IMR-90 (cell line): Measurements from ENCODE around the gene TPX2. TPM values are rescaled to one million over a fixed set of nuclear protein-coding genes. Genes with fewer than 3 reads are reported as not detected.

ENCODE experiments used
- ATAC-seq: fragments of 200-7000 bp; cut with Tn5 transposase; 2 replicates; pipeline ENCODE4 v1.9.1; 2020; ENCODE audit warnings: low read depth, mild to moderate bottlenecking, moderate library complexity
- BruUV-seq: library from RNA; stranded (reverse); fragments of 400-500 nt; replicated peaks from 2 replicates; lab custom pipeline; 2021; lab: Mats Ljungman, UMichigan
- CTCF ChIA-PET: fragments of 300-600 bp; formaldehyde crosslinking; extraction: SDS; loops from one replicate; lab custom pipeline; 2021; ENCODE audit warnings: antibody characterized with exemption; lab: Yijun Ruan, JAX
- POLR2A ChIA-PET: fragments of 300-600 bp; sonication (Branson Sonifier 250); formaldehyde crosslinking; loops from one replicate; lab custom pipeline; 2022; ENCODE audit warnings: antibody characterized with exemption; ENCODE audit not compliant: unreplicated experiment; lab: Charles Lee
- DNase-seq: peaks from one replicate; pipeline ENCODE4 v3.0.0; 2013
- H2AFZ ChIP-seq: replicated peaks from 2 replicates; pipeline ENCODE3; 2013; ENCODE audit warnings: low read length, mild to moderate bottlenecking; ENCODE audit not compliant: poor library complexity
- H2AK5ac ChIP-seq: 2 replicates; pipeline ENCODE4 v1.6.1; 2013; ENCODE audit warnings: low read depth, low read length, inconsistent platforms
- H2AK9ac ChIP-seq: replicated peaks from 2 replicates; pipeline ENCODE3; 2013; ENCODE audit warnings: mild to moderate bottlenecking, low read depth, low read length, moderate library complexity; ENCODE audit not compliant: poor library complexity
- H2BK120ac ChIP-seq: 2 replicates; pipeline ENCODE4 v1.6.1; 2013; ENCODE audit warnings: low read depth, low read length, inconsistent platforms
- H2BK15ac ChIP-seq: 3 replicates; pipeline ENCODE4 v1.6.1; 2013; ENCODE audit warnings: low read depth, low read length, inconsistent platforms
- H2BK20ac ChIP-seq: 2 replicates; pipeline ENCODE4 v1.6.1; 2013; ENCODE audit warnings: low read depth, mild to moderate bottlenecking, inconsistent platforms, low read length, moderate library complexity
- H2BK5ac ChIP-seq: 2 replicates; pipeline ENCODE4 v1.6.1; 2013; ENCODE audit warnings: mild to moderate bottlenecking, low read depth, low read length, inconsistent platforms; ENCODE audit not compliant: poor library complexity, severe bottlenecking
- H3K14ac ChIP-seq: replicated peaks from 2 replicates; pipeline ENCODE4 v1.6.1; 2013; ENCODE audit warnings: low read depth, low read length, inconsistent platforms
- H3K18ac ChIP-seq: 2 replicates; pipeline ENCODE4 v1.6.1; 2013; ENCODE audit warnings: low read depth, low read length, control low read depth
- H3K23ac ChIP-seq: 2 replicates; pipeline ENCODE4 v1.6.1; 2013; ENCODE audit warnings: low read depth, low read length, inconsistent platforms
- H3K27ac ChIP-seq: 2 replicates; pipeline ENCODE4 v1.5.1; 2013; ENCODE audit warnings: mild to moderate bottlenecking, control low read depth, low read length; ENCODE audit not compliant: insufficient read depth
- H3K27me3 ChIP-seq: 2 replicates; pipeline ENCODE4 v1.6.1; 2013; ENCODE audit warnings: low read length; ENCODE audit not compliant: control insufficient read depth, insufficient read depth
- H3K36me3 ChIP-seq: 2 replicates; pipeline ENCODE4 v1.6.1; 2013; ENCODE audit warnings: low read length, mixed read lengths; ENCODE audit not compliant: control insufficient read depth, insufficient read depth
- H3K4ac ChIP-seq: 2 replicates; pipeline ENCODE4 v1.6.1; 2013; ENCODE audit warnings: low read depth, low read length, inconsistent platforms
- H3K4me1 ChIP-seq: 2 replicates; pipeline ENCODE4 v1.6.1; 2013; ENCODE audit warnings: low read length, mixed read lengths; ENCODE audit not compliant: control insufficient read depth, insufficient read depth
- H3K4me2 ChIP-seq: 2 replicates; pipeline ENCODE4 v1.6.1; 2013; ENCODE audit warnings: low read depth, mild to moderate bottlenecking, control low read depth, low read length, moderate library complexity
- H3K4me3 ChIP-seq: 2 replicates; pipeline ENCODE4 v1.5.1; 2013; ENCODE audit warnings: low read depth, mild to moderate bottlenecking, control low read depth, low read length, moderate library complexity; ENCODE audit not compliant: insufficient read depth
- H3K56ac ChIP-seq: 2 replicates; pipeline ENCODE4 v1.6.1; 2013; ENCODE audit warnings: low read length, inconsistent platforms; ENCODE audit not compliant: insufficient read depth; ENCODE audit errors: extremely low read depth
- H3K79me1 ChIP-seq, 2 experiments: 2 replicates each; pipeline ENCODE4 v1.6.1; 2013; ENCODE audit warnings: low read length in 2 of 2, inconsistent platforms in 1 of 2, low read depth in 1 of 2
- H3K9ac ChIP-seq: 2 replicates; pipeline ENCODE4 v1.6.1; 2013; ENCODE audit warnings: low read depth, low read length, control low read depth
- H3K9me1 ChIP-seq: 2 replicates; pipeline ENCODE4 v1.6.1; 2013; ENCODE audit warnings: low read length, inconsistent platforms; ENCODE audit not compliant: insufficient read depth
- H3K9me3 ChIP-seq: 2 replicates; pipeline ENCODE4 v1.6.1; 2013; ENCODE audit warnings: low read length; ENCODE audit not compliant: control insufficient read depth, insufficient read depth
- H4K20me1 ChIP-seq: 2 replicates; pipeline ENCODE4 v1.6.1; 2013; ENCODE audit warnings: low read length, inconsistent platforms; ENCODE audit not compliant: insufficient read depth
- H4K5ac ChIP-seq: 2 replicates; pipeline ENCODE4 v1.6.1; 2013; ENCODE audit warnings: mild to moderate bottlenecking, low read depth, low read length, control low read depth
- H4K8ac ChIP-seq, 2 experiments: 2 replicates each; pipeline ENCODE4 v1.6.1; 2013; ENCODE audit warnings: low read depth in 2 of 2, low read length in 2 of 2, control low read depth in 1 of 2, inconsistent platforms in 1 of 2
- H4K91ac ChIP-seq: 2 replicates; pipeline ENCODE4 v1.6.1; 2013; ENCODE audit warnings: low read depth, low read length, inconsistent platforms; ENCODE audit not compliant: insufficient read depth
- BHLHE40 ChIP-seq: fragments of 150-350 bp; IDR thresholded peaks from 2 replicates; pipeline ENCODE4 v1.6.1; 2016; ENCODE audit warnings: mild to moderate bottlenecking, low read depth, low read length
- CHD1 ChIP-seq: IDR thresholded peaks from 2 replicates; pipeline ENCODE4 v1.6.1; 2012; ENCODE audit warnings: low read depth, low read length, improper control_type of control experiment
- FOS ChIP-seq: fragments of 150-350 bp; IDR thresholded peaks from 2 replicates; pipeline ENCODE4 v1.6.1; 2016; ENCODE audit warnings: low read depth, low read length
- MAZ ChIP-seq: IDR thresholded peaks from 2 replicates; pipeline ENCODE4 v1.6.1; 2012; ENCODE audit warnings: low read depth, mild to moderate bottlenecking, low read length, improper control_type of control experiment, moderate library complexity, borderline replicate concordance
- MXI1 ChIP-seq: IDR thresholded peaks from 2 replicates; pipeline ENCODE4 v1.6.1; 2012; ENCODE audit warnings: low read depth, mild to moderate bottlenecking, low read length, moderate library complexity, borderline replicate concordance
- POLR2A ChIP-seq: IDR thresholded peaks from 2 replicates; pipeline ENCODE4 v1.6.1; 2012; ENCODE audit warnings: mild to moderate bottlenecking, low read depth, low read length
- RAD21 ChIP-seq: IDR thresholded peaks from 2 replicates; pipeline ENCODE4 v1.6.1; 2012; ENCODE audit warnings: low read length, improper control_type of control experiment
- RCOR1 ChIP-seq: IDR thresholded peaks from 2 replicates; pipeline ENCODE4 v1.6.1; 2012; ENCODE audit warnings: mild to moderate bottlenecking, low read length, improper control_type of control experiment; ENCODE audit not compliant: insufficient replicate concordance
- SMC3 ChIP-seq: fragments of 150-350 bp; IDR thresholded peaks from 2 replicates; pipeline ENCODE4 v1.6.1; 2016; ENCODE audit warnings: low read depth, mild to moderate bottlenecking, antibody characterized with exemption, low read length, moderate library complexity
- USF2 ChIP-seq: fragments of 150-350 bp; IDR thresholded peaks from 2 replicates; pipeline ENCODE4 v1.6.1; 2017; ENCODE audit warnings: mild to moderate bottlenecking, antibody characterized with exemption, low read length, low read depth
- WGBS, 2 experiments: methylation state at CpG; one replicate each; pipeline versions ENCODE4 v1.1.5 to v1.1.7; 2013; ENCODE audit warnings: missing lambda C conversion rate in 2 of 2; ENCODE audit not compliant: insufficient read length in 1 of 2; ENCODE audit errors: extremely low coverage in 2 of 2; 5-methylcytosine and 5-hydroxymethylcytosine counted together
- dilution Hi-C: fragments of 300-500 bp; cut with HindIII; formaldehyde crosslinking; loops from one replicate; pipeline ENCODE4 v1.14.3; 2018; ENCODE audit warnings: low sequenced_read_pairs; ENCODE audit not compliant: unreplicated experiment
- in situ Hi-C: fragments of 300-500 bp; cut with MboI; formaldehyde crosslinking; loops from 3 replicates; pipeline ENCODE4 v1.14.3; 2019; ENCODE audit warnings: low sequenced_read_pairs, inconsistent platforms, mixed read lengths
- intact Hi-C: fragments of 100-400 bp; cut with micrococcal nuclease; formaldehyde crosslinking; loops from 2 replicates; pipeline ENCODE4 v1.10.0; 2022
- polyA plus RNA-seq, 3 experiments: library from polyadenylated mRNA; depleted of rRNA; stranded (reverse); fragments of >200 nt; gene quantifications; 2 replicates each; pipeline ENCODE4 v1.2.3, GENCODE V29; 2012; ENCODE audit warnings: low replicate concordance in 1 of 3
- total RNA-seq: library from RNA; depleted of rRNA; stranded (reverse); fragments of >200 nt; gene quantifications from 2 replicates; pipeline ENCODE4 v1.2.3, GENCODE V29; 2012

TPX2 gene
- total and polyA plus RNA-seq, 2 of the 4 experiments (the other 2 are of a cell fraction): 28.5 to 72.2 TPM

GRCh38 chr20:31699801-31700728 lies 39.0 kb upstream of the TPX2 start (continued):
- TF ChIP-seq USF2 (no peak), MXI1 (no peak)

- Histone ChIP-seq H3K9ac (no peak overlapping the region), H2AFZ (no peak overlapping the region), H3K18ac (no peak overlapping the region), H3K79me1 (peaks cover 16 to 64% of the 10 kb centered on the region in 2 experiments), H3K23ac (peak overlapping the region; percentile 96; the same call in 1 of the 2 replicates), H2BK5ac (peak overlapping the region; percentile 98), H2BK15ac (0 out of 3 replicates have a peak overlapping the region, but pooled peaks have one; percentile 54), H3K4me2 (no peak overlapping the region), H4K91ac (peak overlapping the region; percentile 66; the same call in 1 of the 2 replicates), H3K56ac (no peak overlapping the region), H3K4me1 (peaks cover 30% of the 10 kb centered on the region), H3K27me3 (no peaks in the 10 kb centered on the region), H4K20me1 (no peaks in the 10 kb centered on the region), H3K27ac (peak overlapping the region; percentile 70; the same call in 1 of the 2 replicates), H2AK5ac (peak overlapping the region; percentile 95), H3K36me3 (peaks cover 4% of the 10 kb centered on the region), H3K4me3 (no peak overlapping the region), H4K8ac (peak overlapping the region; percentile 91 to 97; a peak in 3 of 4 replicates), H3K4ac (peak overlapping the region; percentile 42; the same call in 1 of the 2 replicates), H3K14ac (peak overlapping the region; percentile 83), H2BK120ac (peak overlapping the region; percentile 96), H3K9me3 (no peaks in the 10 kb centered on the region), H2BK20ac (peak overlapping the region; percentile 97; the same call in 1 of the 2 replicates), H3K9me1 (peaks cover 21% of the 10 kb centered on the region), H2AK9ac (no peak overlapping the region), H4K5ac (no peak overlapping the region)
- ChIA-PET CTCF (interaction anchor here (1.5 kb wide), 1 partner anchor 23 kb away, joined by 4 read pairs; no protein-coding TSS in a partner anchor), POLR2A (interaction anchor here (0.6 to 1.1 kb wide), 2 partner anchors 12 to 47 kb away, joined by 3 to 4 read pairs; no protein-coding TSS in a partner anchor)
- dilution Hi-C loops (no loop called here), intact Hi-C loops (no loop called here), in situ Hi-C loops (no loop called here)
- WGBS, 2 experiments: no CpG with 5 or more reads among the region's 5 CpGs
- no peak for ATAC-seq
- DNase-seq: no peak
- no peak for TF ChIP-seq RAD21
- no peak for TF ChIP-seq BHLHE40
- TF ChIP-seq RCOR1: no peak
- TF ChIP-seq SMC3: no peak
- TF ChIP-seq POLR2A: no peak
- TF ChIP-seq FOS: no peak
- TF ChIP-seq CHD1: no peak
- TF ChIP-seq USF2: no peak
- TF ChIP-seq MAZ: no peak
- no TSS peak for BruUV-seq
Measured at GRCh38 chr20:31700747-31701146, 38.3 kb upstream of the TPX2 start.
